GM19239 (cell line): Measurements from ENCODE around the gene HMBS.
"Not testable (repeated sequence)": the region's sequence is repeated elsewhere in the genome, so short reads cannot be mapped to it uniquely, and the experiment has no call there.

ENCODE experiments used
- DNase-seq: peaks from one replicate; pipeline ENCODE4 v3.0.0; 2011; ENCODE audit warnings: low spot score; ENCODE audit not compliant: insufficient read length
- FAIRE-seq: peaks from 2 replicates; lab custom pipeline; 2011; peaks lifted over from hg19 to GRCh38; lab: Jason Lieb, UNC

Gene HMBS

DNA sequence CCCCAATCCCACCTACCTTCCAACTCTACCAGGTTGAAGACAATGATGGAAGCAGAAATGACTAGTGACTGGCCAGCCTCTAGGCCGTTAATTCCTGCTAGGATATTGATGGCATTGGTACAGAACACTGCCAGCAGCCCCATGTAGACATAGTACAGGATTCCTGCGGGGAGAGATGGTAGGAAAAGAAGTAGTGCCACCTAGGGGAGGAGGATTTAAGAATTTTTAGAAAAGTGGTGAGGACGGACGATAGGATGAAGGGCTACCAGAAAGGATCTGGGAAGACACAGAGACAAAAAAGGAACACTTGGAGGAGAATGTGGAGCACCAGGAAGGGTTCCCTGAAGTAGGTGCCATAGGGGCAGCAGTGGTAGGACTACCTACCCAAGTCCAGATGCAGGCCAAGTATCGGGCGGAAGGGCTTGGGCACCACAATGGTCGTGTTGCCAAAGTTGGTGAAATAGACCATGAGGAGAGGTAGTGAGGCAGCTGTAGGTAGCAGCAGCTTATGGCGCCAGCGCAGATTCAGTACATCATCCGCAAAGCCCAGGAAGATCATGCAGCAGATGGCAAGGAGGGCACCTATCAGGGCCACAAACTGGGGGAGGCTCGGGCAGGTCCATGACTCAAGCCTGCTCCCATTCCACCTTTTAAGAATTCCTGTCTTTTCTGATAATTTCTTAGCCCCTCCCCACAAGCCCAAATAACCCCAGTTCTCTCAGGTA lies 15.7 kb downstream of the HMBS start:
- DNase-seq: no peak
- FAIRE-seq: peak; percentile 8

DNA sequence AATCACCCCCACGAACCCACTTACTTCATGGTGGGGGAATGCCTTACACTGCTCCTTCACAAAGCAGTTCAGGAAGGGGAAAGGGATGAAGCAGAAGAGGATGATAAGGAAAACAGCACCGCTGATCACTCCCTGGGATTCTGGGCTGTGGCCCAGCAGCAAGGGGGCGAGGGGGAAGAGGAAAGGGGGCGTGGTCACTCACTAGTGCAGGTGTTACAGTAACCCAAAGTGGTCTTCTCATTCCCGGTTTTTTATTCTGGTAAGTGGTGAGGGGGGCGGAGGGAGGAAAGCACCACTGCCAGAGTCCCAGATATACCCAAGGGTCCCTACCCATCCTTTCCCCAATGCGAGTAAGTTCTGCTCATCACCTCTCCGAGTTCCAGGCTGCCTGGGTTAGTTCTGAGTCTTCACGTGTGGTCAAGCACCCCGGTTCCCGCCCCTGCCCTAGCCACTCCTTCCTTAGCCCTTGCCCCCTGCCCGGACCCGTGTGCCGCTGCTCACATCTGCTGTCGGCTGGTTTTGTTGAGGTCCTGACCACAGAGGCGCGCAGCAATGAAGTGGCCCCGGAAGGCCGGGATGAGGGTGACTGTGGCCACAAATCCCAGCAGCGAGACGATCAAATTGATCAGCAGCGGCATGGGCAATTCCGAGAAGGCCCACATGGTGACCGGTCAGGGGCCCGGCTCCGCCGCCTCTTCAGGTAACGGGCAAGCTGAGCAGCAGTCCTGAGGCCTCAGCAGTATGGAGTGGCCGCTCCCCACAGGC lies 16.5 kb downstream of the HMBS start:
- FAIRE-seq (peak; percentile 37), DNase-seq (no peak)

DNA sequence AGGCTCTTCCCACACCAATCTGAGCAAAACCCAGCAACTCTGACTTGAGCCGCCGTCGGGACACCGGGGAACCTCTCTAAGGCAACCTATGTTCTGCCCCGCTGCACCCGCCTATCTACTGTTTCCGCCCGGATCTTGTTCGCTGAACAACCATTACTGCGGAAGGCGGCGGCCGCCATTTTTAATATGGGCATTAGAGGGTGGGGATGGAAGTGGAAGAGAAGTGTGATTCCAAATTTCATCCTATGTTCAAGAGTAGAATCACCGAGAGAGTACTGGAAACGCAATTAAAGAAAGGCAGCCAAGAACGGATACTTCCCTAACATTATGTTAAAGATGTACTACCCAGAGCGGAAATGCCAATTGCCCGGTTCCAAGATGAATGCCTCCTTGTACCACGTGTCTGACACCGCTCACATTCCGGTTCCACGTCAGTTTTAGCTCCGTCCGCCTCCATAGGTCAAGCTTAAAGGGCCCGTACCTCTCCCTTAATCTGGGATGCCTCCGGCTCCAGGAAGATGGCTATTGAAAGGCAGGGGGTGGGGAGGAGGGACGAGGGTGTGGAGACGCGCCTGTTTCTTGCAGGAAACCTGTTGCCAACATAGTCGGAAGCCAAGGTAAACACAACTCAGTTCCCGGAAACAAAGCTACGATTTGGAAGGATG lies 17.2 kb downstream of the HMBS start, which contains the start of gene DPAGT1:
TSS of gene DPAGT1 (minus strand) at position 95 of the 665 bp plus-strand sequence. CDS start 198 bp downstream, outside the sequence.
- DNase-seq (no peak), FAIRE-seq (peak; percentile 98)

DNA sequence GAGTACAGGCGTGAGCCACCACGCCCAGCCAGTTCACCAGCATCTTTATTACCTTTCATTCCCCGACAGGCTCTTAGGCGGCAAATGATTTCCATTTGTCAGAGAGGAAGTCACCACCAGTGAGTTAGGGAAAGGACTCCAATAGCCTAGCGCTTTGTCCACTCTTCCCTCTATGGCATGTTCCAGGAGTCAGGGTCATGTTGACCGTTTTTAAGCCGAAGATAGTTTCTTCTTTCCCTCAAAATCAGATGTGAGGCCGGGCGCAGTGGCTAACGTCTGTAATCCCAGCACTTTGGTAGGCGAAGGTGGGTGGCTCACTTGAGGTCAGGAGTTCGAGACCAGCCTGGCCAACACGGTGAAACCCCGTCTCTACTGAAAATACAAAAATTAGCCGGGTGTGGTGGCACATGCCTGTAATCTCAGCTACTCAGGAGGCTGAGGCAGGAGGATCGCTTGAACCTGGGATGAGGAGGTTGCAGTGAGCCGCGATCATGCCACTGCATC lies 18.5 kb downstream of the HMBS start:
- DNase-seq, FAIRE-seq: not testable (repeated sequence)

DNA sequence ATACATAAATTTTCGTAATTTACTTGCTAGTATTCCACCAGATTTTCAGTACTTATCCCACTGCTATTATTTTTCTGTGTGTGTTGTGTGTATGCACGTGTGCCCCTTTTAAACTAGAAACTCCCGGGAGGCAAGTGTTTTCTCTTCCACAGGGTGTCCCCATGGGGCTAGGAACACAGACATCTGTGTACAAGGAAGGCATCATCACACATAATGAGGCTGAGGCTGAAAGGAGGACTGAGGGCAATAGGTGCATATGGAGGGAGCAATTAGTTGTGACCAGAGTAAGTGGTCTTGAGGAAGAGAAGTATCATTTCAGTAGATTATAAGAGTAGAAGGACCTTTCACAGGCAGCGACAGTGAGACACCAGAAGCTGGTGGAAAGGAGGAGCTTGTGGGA lies 19.1 kb downstream of the HMBS start:
- DNase-seq: no peak
- no peak for FAIRE-seq

DNA sequence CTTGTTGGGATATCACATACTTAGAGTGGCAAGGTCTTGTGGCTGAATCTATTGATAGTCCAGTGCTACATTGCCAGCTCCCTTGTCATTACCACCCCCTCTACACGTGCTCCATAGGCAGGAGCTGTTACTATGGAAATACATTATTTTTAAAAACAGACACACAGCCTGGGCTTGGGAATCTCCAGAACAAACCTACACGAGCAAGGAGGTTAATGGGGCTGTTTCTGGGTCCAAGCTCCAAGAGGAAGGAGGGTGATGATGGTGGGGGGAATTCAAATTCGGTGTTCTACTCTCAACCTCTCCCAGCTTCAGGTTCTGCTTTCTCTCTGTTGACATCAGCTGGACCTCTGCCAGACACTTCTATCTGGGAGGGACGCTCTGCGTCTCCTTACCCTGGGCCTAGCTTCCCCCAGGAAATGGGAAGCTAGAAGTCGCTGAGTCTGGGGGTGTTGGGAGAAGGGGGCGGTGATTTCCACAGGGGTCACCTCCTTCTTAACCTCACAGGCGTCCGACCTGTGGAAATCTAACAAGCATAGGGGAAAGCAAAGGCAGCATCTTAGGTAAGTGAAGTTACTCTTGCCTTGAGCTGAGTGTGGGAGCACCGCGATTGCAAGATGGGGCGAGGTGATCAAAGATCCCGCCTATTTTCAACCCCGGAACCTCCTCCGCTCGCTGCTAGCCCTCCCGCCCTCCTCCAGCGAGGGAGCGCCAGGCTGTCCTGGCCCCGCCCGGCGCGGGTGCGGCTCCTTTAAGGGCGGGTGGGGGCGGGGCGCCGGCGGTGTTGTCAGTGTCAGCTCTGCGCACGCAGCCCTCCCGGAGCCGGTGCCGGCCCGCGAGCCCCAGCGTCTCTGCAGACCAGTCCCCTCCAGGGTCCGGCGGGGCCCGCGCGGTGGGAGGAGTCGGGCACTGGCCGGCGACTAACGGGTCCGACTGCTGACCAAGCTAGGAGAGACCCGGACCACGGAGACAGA lies 22.2 kb downstream of the HMBS start, which contains the start of gene C2CD2L:
TSS of gene C2CD2L (plus strand) at position 781 of the 974 bp plus-strand sequence. CDS start 398 bp downstream, outside the sequence.
- peak; percentile 93 for FAIRE-seq
- DNase-seq: peak; percentile 80

DNA sequence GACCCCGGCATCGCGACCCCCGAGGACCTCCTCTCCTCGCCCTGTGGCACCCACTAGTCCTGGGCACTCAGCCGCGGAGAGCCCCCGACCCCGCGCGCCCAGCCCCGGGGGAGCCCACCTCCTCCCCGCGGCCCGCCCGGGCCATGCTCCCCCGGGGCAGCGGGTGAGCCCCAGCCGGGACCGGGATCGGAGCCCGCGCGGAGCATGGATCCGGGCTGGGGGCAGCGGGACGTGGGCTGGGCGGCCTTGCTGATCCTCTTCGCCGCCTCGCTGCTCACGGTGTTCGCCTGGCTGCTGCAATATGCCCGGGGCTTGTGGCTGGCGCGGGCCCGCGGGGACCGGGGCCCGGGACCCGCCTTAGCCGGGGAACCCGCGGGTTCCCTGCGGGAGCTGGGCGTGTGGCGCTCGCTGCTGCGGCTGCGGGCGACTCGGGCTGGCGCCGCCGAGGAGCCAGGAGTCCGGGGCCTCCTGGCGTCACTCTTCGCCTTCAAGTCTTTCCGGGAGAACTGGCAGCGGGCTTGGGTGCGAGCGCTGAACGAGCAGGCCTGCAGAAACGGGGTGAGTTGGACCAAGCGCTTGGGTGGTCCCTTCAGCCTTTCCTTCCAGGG lies 23.0 kb downstream of the HMBS start:
- no peak for DNase-seq

DNA sequence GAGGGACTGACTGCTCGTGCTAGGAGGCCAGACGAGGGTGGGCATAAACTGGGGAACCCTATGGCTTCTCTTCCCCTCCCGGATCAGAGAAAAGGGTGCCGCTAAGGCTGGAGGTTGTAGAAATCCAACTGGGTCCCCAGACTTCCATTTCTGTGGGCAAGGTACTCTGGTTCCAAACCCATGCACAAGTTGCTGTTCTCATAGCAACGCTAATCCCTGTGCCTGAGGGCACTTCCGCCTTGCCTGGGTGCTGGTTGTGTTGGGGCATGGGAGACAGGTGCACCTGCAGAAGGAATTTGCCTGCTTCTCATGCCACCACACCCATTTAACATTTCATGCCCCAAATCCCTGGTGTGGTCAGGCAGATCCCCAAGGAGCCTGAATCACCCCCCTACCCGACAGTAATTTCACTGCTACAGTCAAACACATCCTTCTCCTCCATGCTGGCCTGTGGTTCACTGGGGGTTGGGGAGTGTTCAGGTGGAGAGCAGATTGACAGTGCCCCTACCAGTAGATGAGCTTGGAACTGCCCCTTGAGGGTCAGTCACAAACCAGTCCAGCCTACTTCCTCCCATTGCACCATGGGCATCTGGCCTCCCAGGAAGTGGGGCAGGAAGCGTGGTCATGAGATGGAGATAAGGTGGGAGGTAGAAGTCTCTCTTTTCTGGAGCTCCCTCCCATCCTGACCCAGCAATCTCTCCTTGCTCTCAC lies 23.6 kb downstream of the HMBS start:
- peak; percentile 83 for FAIRE-seq

More for the DNA sequence above, 23.0 kb downstream of the HMBS start:
- no peak for FAIRE-seq

DNA sequence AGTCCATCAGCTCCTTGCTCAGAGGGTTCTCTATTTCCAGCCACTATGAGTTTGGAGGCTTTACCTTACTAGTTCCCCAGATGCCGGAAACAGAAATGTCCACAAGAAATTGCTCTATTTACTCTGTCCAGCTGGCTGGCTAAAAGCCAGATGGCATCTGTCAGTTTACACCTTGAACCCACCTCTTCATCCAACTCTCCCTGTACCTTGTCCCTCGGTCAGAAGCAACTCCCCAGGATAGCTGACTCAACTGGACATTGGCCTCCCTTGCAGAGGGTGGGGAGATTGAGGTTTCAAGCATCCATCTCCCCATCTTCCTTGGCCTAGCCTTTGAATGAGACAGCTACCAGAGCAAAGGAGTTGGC lies 24.2 kb downstream of the HMBS start:
- FAIRE-seq: peak; percentile 63
- DNase-seq: no peak

More for the DNA sequence above, 23.6 kb downstream of the HMBS start:
- DNase-seq: no peak

DNA sequence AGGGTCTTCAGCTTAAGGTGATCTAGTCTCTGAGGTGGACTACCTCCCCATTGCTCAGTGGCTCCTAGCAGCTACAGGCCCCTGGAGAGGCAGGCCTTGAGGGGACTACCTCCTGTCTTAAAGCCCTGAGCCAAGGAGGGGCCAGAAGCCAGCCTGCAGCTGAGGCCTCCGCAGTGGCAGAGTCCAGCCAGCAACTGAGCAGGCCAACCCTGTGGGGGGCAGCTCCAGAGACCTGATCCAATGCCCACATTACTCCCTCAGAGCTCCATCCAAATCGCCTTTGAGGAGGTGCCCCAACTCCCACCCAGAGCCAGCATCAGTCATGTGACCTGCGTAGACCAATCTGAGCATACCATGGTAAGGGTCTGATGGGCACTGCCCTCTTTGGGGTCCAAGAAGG lies 25.2 kb downstream of the HMBS start:
- FAIRE-seq (no peak), DNase-seq (no peak)

DNA sequence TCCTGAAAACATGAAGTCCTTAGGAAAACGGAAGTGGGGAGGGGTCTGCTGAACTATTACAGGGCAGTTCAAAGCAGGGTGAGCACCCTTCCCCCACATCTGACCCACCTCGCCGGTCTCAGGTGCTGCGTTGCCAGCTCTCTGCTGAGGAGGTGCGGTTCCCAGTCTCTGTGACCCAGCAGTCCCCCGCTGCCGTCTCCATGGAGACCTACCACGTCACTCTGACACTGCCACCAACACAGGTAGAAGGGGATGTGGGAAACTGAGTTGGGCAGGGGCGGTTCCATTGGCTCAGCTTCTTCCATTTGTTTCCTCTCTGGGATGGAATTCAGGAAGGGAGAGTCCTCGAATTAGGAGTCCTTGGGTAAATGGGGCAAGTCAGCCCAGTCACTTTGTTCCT lies 25.8 kb downstream of the HMBS start:
- no peak for DNase-seq
- FAIRE-seq: no peak

DNA sequence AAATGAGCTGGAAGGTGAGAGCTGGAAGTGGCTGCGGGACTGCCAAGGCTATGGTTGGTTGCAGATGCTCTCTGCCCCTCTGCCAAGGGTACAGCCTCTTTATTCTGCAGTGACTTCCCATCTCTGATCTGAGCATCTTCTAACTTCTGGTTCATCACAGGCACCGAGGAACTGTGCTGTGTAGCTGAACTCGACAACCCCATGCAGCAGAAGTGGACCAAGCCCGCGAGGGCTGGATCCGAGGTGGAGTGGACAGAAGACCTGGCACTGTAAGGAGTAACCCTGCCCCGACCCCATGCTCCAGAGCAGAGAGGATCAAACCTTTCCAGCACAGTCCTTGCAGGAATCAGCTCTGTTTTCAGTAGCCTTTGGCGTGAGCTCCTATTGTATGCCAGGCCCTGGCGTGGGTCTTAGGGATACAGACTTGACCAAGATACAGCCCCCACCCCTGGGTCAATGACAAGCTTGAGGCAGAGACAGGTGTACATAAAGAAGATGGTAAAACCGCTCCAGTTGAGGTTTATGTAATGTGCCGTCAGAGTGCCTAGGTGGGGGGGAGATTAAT lies 26.8 kb downstream of the HMBS start:
- DNase-seq: no peak
- FAIRE-seq: no peak

DNA sequence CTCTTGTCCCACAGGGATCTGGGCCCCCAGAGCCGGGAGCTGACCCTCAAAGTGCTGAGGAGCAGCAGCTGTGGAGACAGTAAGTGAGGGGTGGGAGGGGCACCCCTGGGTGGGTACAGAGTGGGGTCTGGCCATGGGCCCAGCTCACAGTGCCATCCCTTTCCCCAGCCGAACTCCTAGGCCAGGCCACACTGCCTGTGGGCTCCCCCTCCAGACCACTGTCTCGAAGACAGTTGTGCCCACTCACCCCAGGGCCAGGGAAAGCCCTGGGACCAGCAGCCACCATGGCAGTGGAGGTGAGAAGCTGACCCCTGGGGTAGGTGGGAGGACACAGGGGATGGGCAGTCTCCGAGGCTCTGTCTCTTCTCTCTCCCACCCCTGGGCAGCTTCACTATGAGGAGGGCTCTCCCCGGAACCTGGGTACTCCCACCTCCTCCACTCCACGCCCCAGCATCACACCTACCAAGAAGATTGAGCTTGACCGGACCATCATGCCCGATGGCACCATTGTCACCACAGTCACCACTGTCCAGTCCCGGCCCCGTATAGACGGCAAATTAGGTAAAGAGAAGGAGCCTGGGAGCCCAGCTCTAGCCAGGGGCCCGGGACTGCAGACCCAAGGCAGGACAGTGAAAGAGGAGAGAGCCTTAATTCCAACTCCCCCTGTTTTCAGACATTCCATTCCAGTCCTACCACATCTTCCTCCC lies 27.8 kb downstream of the HMBS start:
- DNase-seq (no peak), FAIRE-seq (no peak)

DNA sequence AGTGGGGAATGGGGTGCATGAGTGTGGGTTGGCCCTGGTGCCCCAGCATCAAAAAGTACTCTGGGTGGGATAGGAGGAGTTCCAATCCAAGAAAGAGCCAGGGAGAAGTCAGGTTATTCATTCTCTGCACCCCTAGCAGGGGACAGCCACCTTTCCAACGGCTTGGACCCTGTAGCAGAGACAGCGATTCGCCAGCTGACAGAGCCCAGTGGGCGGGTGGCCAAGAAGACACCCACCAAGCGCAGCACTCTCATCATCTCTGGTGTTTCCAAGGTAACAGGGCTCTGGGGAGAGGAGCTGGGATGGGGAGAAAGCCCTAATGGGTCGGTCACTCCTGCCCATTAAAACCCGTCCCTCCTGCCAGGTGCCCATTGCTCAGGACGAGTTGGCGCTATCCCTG lies 29.0 kb downstream of the HMBS start:
- no peak for FAIRE-seq
- DNase-seq: no peak

DNA sequence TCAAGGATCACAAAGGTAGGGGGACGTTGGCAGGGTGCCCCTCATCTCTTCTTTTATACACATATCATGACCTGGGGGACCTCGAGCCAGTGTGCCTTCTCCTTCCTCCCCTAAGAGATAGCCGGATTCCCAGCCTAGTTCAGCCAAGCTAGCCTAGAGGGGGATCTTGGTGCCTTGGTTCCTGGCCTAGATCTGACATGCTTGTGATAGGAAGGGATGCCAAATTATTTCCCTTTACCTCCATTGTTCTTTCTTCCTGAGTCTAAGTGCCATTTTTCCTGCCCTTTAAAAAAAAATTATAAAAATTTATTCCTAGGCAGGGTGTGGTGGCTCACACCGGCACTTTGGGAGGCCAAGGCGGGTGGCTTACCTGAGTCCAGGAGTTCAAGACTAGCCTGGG lies 29.7 kb downstream of the HMBS start:
- DNase-seq (no peak), FAIRE-seq (no peak)

DNA sequence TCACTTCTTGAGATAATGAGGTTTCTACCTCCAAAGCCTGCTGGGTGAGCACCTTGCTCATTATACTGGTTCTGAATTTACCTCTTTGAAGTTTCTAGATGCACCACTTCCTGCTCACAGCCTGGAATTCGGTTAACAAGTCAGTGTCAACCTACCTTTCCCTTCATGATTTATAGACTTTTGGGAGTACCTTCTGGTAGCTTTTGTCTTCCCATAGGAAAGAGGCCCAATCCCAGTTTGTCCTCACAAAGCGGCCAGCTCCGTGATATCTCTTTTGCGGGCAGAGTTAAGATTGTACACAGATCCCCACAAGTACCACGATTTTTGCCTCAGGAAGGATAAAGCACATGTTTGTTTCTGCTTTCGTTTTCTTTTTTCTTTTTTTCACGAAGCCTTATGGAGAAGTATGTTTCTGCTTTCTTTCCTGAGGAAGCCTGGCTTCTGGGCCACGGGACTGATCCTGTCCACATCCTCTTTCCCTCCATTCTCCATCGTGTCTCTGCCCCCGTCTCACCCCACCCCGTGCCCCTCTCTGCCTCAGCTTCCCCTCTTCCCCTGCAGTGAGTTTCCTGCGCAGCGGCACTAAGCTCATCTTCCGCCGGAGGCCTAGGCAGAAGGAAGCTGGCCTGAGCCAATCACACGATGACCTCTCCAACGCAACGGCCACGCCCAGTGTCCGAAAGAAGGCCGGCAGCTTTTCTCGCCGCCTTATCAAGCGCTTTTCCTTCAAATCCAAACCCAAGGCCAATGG lies 31.0 kb downstream of the HMBS start:
- DNase-seq (no peak), FAIRE-seq (peak; percentile 64)

DNA sequence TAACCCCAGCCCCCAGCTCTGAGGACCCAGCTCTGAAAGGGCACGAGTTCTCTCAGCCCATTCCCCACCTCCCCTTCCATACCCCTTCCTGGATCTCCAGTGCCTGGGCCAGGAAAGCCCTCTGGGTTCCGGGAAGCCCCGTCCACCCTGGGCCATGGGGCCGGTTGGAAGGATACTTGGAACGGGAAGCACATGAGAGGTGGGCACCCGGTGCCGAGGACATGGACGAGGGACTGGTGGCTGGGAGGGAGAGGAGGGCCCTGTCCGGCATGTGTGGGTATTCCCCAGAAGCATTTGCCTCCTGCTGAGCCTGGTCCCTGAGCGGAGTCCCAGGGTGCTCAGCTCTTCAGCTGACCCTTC lies 31.5 kb downstream of the HMBS start:
- no peak for DNase-seq
- FAIRE-seq: no peak
